HG03097 (cell line): ENCODE data around the gene INTS11.

Source experiments
- ATAC-seq: cut with Tn5 transposase; IDR thresholded peaks from one replicate; pipeline ENCODE4 v1.9.1; 2021; ENCODE audit not compliant: unreplicated experiment, low FRiP score

INTS11 gene

GRCh38 chr1:1345384-1345783 is 20.9 kb upstream of the INTS11 start:
- no peak for ATAC-seq

DNA sequence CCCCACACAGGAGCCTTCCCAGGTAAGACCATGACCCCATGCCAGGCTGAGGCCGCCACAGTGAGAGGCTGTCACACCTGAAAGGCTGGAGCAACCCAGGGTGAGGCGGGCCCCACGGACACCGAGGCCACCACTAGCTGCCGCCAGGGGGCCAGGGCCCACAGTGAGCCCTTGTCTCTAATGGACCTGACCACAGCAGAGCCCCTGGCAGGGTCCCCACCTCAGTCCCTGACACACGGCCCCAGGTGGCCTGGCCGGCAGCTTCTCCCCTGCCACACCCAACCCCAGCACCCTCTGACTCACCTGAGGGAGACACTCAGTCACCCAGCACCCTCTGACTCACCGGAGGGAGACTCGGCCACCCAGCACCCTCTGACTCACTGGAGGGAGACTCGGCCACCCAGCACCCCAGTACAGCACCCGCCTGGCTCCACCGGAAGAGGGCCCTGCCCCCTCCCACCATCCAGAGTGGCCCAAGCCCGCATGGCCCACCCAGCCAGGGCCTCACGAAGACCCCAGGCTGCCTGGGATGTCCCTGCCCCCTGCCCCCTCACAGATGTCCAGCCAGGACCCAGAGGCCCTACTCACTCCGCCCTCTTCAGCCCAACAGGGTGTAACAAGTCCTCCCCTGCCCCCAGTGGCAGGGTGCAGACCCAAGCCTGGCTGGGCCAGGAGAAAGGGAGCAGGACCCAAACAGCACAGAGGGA is 20.3 kb upstream of the INTS11 start:
- no peak for ATAC-seq

DNA sequence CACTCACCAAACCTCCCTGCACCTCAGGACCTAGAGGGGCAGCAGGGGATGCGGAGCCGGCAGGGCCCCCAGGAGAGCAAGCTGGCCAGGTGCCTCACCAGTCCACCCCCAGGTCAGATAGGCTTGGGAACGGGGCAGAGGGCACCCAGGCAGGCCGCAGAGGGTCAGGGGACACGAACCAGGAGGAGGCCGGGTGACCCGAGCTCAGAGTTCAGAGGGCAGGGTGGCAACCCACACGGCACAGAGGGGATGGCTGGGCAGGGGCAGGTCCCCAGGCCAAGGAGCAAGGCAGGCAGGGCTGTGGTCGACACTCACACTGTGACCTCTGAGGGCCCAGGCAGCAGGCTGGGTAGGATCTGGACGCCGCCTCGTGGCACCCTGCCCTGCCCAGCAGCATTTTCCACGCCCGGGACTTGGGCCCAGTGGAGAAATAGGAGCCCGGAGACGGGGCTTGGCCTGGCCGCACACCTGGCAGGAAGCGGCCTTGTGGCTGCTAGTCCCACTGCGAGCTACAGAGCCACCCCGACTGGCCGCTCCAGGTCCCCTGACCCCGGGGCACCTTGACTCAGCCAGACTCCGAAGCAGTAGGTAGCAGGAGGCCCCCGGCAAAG is 19.5 kb upstream of the INTS11 start:
- no peak for ATAC-seq

- no peak for ATAC-seq
These were observed 18.2 kb upstream of the INTS11 start for GRCh38 chr1:1342584-1343115.

DNA sequence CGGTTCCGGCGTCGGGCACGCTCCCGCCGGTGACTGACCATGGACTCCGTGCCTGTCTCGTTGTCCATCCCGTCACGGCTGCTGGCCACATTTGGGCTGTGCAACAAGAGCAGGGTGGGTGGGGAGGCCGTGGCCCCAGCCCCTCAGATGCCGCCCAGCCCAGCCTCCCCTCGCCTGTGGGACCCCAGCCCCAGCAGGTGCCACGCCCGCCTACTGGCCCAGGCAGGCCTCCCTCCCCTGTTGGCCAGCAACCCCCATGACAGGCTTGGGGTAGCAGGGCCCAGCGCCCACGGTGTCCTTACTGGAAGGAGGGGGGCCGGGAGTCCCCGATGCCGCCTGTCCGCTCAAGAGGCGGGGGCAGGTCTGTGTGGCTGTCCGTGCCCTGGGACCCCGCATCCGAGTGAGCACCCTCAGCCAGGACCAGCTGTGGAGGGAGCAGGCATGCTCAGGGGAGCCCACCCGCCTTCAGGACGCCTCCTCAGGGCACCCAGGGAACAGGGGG is 17.7 kb upstream of the INTS11 start:
- ATAC-seq: no peak

- no peak for ATAC-seq
These were observed 17.1 kb upstream of the INTS11 start for GRCh38 chr1:1341549-1342021.

DNA sequence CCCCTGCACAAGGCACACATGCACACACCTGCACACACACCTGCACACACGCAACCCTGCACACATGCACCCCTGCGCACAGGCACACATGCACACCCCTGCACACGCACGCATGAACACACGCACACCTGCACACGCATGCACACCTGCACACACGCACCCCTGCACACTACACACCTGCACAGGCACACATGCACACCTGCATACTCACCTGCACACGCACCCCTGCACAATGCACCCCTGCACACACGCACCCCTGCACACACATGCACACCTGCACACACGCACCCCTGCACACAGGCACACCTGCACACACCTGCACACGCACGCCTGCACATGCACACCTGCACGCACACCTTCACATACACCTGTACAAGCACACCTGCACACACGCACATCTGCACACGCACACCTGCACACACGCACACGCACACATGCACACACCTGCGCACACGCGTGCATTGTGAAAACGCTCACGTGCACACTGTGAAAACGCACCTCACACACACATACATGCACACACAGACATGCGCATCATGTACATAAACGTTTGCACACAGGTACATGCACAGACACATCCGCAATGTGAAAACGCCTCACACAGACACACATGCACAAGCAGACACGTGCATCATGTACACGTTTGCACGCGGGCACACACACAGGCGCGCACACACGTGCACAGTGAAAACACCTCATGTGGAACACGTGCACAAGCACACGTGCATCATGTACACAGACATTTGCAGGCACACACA is 16.5 kb upstream of the INTS11 start:
- ATAC-seq: no peak

- no peak for ATAC-seq
These were observed 15.7 kb upstream of the INTS11 start for GRCh38 chr1:1340185-1340584.

DNA sequence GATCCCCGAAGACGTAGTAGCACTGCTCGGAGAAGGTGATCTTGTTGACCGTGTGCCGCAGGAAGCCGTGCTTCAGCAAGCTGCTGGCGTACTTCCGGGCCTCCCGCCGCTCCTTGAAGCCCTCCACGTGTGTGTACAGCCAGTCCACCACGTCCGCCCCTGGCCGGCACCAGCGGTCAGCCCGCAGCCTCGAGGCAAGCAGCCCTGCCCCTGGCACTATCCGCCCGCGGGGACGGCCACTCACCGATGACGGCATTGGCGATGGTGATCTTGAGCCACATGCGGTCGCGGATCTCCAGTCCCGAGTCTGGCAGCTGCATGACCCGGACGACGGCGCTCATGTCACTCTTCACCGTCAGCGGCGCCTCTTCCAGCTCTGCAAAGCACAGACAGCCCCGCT is 13.8 kb upstream of the INTS11 start:
- no peak for ATAC-seq

DNA sequence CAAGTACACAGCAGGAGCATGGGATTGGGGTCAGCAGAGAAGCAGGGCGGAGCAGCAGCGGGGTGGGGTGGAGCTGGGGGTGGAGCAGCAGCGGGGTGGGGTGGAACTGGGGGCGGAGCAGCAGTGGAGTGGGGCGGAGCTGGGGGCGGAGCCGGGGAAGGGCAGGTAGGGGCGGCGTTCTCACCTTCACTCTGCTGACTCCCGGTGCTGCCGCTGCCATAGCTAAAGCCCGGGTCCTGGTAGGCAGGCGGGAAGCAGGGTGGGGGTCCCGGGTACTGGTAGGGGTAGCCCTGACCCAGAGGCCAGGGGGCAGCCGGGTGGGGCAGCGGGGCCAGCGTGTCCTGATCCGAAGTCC is 13.3 kb upstream of the INTS11 start:
- no peak for ATAC-seq

GRCh38 chr1:1336931-1337792 is 12.7 kb upstream of the INTS11 start:
- ATAC-seq: no peak

DNA sequence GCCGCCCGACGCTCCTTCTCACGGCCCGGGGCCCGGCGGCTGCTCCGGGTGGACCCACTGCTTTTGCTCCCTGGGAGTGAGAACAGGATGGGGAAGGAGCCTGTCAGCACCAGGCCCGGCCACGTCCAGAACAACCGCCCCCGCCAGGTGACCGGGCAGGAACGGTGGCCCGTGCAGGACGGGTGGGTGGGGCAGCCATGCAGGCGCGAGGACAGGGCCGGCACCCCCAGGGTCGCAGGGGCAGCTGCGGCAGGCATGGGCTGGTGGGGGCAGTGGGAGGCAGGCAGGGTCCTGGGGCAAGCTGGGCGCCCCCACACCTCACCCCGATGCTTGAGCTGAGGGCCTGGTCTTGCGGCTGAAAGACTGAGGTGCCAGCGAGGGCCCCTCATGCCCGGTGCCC is 12.0 kb upstream of the INTS11 start:
- ATAC-seq: no peak

DNA sequence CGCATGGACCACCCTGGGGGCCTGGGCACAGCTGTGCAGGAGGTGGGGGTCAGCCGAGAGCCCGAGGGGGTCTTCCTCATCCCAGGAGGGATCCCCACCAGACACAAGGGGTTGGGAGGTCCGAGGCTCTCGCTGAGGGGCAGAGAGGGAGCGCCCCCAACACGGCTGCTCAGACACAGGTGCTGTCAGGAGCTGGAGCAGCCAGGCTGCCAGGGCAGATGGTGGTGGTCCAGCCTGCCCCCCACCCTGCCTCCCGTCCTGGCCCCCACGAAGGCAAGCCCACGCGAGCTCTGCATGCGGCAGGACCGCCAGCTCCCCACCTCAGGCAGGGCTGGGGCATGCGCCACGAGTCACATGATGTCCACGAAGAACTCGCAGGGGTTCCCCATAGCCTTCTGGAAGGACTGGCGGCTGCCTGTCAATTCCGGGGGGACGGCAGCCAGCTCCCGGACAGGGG is 11.4 kb upstream of the INTS11 start:
- no peak for ATAC-seq

DNA sequence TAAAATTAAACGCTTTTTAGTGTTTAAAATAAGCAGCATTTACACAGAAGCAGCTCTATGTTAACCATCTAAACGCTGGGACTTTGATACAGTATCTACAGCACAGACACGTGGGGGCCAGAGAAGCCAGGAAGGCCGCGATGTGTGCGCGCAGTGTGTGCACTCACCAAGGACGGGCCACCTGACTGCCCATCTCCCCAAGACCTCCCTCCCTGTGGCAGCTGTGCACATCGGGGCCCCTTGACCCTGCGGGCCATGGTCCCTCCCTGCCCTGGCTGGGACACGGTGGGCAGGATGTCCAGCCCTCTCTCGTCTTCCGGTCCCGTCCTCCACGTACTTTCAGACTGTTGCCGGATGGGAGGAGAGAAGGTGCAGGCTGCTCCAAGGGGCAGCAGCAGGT is 10.8 kb upstream of the INTS11 start:
- ATAC-seq: no peak

- no peak for ATAC-seq
These were observed 10.4 kb upstream of the INTS11 start for GRCh38 chr1:1334835-1335234.

DNA sequence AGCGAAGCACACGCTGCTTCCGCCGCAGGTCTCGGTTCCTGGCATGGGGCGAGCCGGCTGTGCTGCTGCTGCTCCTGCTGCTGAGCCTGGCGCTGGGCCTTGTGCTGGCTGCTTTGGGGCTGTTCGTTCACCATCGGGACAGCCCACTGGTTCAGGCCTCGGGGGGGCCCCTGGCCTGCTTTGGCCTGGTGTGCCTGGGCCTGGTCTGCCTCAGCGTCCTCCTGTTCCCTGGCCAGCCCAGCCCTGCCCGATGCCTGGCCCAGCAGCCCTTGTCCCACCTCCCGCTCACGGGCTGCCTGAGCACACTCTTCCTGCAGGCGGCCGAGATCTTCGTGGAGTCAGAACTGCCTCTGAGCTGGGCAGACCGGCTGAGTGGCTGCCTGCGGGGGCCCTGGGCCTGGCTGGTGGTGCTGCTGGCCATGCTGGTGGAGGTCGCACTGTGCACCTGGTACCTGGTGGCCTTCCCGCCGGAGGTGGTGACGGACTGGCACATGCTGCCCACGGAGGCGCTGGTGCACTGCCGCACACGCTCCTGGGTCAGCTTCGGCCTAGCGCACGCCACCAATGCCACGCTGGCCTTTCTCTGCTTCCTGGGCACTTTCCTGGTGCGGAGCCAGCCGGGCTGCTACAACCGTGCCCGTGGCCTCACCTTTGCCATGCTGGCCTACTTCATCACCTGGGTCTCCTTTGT is 9.2 kb upstream of the INTS11 start:
- ATAC-seq: no peak

DNA sequence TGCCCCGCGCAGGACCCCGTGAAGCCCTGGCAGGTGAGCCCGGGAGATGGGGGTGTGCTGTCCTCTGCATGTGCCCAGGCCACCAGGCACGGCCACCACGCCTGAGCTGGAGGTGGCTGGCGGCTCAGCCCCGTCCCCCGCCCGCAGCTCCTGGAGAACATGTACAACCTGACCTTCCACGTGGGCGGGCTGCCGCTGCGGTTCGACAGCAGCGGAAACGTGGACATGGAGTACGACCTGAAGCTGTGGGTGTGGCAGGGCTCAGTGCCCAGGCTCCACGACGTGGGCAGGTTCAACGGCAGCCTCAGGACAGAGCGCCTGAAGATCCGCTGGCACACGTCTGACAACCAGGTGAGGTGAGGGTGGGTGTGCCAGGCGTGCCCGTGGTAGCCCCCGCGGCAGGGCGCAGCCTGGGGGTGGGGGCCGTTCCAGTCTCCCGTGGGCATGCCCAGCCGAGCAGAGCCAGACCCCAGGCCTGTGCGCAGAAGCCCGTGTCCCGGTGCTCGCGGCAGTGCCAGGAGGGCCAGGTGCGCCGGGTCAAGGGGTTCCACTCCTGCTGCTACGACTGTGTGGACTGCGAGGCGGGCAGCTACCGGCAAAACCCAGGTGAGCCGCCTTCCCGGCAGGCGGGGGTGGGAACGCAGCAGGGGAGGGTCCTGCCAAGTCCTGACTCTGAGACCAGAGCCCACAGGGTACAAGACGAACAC is 8.5 kb upstream of the INTS11 start:
- no peak for ATAC-seq

- no peak for ATAC-seq
These were observed 7.7 kb upstream of the INTS11 start for GRCh38 chr1:1332031-1332755.
